ENCODE results near the gene QKI. TPM values are rescaled to one million over a fixed set of nuclear protein-coding genes. Genes with fewer than 3 reads are reported as not detected.

The QKI gene
- total RNA-seq, 4 donors from 2014 or later, result 229 to 300 (median 263) TPM

DNA sequence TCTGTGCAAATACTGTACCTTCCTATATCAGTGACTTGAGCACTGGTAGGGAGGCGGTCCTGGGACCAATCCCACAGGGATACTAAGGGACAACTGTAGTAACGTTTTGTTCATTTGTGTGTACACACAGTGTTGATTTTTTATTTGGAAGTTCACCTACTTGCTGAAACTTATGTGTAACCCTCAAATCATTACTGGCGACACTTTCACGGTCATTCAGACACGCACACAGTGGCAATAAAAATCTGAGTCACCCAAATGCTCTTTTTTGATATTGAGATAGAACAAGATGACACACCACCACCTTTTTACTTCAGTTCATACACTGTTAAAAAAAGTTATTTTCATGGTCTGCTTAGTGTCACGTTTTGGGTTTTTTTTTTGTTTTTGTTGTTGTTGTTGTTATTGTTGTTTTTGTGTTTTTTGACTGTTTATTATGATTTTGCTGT lies 79.8 kb downstream of the QKI start:
- ATAC-seq (ENCODE audit: low FRiP score), result no peak
- DNase-seq (ENCODE audit: low spot score), result no peak
- TF ChIP-seq, protein P1, sequence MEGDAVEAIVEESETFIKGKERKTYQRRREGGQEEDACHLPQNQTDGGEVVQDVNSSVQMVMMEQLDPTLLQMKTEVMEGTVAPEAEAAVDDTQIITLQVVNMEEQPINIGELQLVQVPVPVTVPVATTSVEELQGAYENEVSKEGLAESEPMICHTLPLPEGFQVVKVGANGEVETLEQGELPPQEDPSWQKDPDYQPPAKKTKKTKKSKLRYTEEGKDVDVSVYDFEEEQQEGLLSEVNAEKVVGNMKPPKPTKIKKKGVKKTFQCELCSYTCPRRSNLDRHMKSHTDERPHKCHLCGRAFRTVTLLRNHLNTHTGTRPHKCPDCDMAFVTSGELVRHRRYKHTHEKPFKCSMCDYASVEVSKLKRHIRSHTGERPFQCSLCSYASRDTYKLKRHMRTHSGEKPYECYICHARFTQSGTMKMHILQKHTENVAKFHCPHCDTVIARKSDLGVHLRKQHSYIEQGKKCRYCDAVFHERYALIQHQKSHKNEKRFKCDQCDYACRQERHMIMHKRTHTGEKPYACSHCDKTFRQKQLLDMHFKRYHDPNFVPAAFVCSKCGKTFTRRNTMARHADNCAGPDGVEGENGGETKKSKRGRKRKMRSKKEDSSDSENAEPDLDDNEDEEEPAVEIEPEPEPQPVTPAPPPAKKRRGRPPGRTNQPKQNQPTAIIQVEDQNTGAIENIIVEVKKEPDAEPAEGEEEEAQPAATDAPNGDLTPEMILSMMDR (IDR thresholded peaks at IDR 0.05), result no peak

DNA sequence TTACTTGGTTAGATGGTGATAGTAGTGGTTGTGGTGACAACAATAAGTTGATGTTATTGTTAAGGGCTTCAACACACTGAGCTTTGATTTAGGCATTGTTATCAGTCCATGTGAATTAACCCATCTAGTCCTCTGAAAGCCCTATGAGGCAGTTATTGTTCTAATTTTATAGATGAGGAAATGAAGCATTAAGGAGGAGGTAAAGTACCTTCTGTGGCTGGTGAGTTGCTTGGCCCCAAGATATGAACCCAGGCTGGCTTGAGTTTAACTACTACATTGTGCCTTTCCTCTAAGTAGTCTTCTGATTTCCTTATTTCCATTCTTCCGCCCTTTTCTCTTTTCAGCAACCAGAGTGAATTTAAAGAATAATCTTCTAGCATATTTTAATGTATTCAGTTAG lies 81.7 kb downstream of the QKI start:
- no peak for ATAC-seq (ENCODE audit: low FRiP score)
- DNase-seq (ENCODE audit: low spot score), result no peak
- TF ChIP-seq, protein P1 (IDR thresholded peaks at IDR 0.05), result no peak

DNA sequence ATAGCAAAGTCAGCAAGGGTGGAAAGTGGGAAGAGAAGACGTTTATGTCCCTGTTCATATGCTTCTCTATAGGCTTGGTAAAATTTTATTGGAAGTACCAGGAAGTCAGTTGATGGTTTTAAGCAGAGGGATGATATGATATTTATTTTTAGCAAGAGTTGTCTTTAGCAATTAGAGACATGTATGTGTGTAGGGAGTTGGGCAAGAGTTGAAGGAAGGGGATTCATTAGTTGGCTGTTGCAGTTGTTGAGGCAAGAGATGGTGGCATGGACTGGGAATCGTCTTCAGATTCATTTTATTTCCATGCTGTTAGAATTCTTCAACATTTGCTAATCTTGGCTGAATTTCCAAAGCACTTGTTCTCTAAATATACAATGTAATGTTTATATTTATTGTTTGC lies 85.6 kb downstream of the QKI start:
- no peak for DNase-seq (ENCODE audit: low spot score)
- ATAC-seq (ENCODE audit: low FRiP score), result no peak
- TF ChIP-seq, protein P1 (IDR thresholded peaks at IDR 0.05), result no peak

DNA sequence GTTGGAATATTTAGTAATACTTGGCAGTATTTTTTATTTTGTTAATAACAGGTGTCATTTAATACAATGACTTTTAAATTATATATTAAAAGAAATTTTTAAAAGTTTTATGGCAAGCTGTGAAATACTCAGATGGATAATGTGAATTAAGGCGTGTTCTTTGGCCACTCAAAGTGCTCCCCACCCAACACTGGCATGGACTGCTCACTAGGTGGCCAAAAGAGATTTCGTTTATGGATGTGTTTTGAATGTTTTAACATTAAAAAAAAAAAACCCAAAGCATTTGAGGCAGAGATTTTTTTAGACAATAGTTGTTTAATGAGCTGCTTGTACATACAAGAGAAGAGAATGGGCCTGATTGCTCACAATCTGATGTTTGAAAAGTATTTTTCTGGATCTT lies 86.5 kb downstream of the QKI start:
- ATAC-seq (ENCODE audit: low FRiP score) (no peak), DNase-seq (ENCODE audit: low spot score) (no peak)
- TF ChIP-seq, protein P1 (IDR thresholded peaks at IDR 0.05), result no peak

DNA sequence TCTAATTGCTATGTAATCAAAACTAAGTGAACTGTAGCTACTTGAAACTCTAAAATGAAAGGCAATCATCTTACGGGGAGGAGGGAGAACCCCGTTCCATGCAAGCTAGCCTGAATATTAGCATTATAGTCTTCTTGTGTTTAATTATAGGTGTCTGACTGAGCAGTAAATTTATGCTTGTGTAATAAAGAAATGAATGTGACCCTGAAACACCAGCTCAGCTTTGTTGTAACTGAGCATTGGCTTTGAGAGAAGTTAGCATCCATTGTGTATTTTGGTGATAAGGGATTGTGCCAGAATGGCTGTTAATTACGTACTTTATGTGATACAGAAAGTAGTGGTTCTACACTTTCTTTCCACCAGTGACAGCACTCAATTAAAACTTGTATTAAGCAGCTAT lies 86.9 kb downstream of the QKI start:
- TF ChIP-seq, protein P1 (IDR thresholded peaks at IDR 0.05), result no peak
- DNase-seq (ENCODE audit: low spot score) (no peak), ATAC-seq (ENCODE audit: low FRiP score) (no peak)

DNA sequence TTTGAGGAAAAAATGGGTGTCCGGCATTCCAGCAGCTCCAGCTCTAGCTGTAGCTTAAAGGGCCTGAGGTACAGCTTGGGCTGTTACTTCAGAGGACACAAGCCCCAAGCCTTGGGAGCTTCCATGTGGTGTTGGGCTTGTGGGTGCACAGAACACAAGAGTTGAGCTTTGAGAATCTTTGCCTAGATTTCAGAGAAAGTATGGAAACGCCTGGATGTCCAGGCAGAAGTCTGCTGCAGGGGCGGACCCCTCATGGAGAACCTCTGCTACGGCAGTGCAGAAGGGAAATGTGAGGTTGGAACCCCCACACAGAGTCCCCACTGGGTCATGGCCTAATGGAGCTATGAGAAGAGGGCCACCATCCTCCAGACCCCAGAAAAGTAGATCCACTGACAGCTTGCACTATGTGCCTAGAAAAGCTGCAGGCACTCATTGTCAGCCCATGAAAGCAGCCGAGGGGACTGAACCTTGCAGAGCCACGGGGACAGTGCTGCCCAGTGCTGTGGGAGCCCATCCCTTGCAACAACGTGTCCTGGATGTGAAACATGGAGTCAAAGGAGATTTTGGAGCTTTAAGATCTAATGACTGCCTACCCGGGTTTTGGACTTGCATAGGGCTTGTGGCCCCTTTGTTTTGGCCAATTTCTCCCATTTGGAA lies 90.6 kb downstream of the QKI start:
- TF ChIP-seq, protein P1 (IDR thresholded peaks at IDR 0.05), result no peak
- DNase-seq (ENCODE audit: low spot score), result no peak
- no peak for ATAC-seq (ENCODE audit: low FRiP score)

DNA sequence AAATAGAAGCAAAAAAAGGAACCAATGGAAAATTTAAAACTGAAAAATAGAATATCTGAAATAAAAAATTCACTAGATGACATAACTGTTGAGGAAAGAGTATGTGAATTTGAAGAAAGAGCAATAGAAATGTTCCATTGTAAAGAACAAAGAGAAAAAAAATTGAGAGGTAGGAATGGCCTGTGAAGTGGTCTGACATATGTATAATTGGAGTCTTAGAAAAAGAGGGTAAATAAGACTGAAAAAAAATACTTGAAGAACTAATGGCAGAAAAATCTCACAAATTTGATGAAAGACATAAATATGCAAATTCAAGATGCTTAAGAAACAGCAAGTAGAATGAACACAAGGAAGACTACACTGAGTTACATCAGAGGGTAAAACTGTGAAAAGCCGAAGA lies 93.4 kb downstream of the QKI start:
- DNase-seq (ENCODE audit: low spot score) (no peak), ATAC-seq (ENCODE audit: low FRiP score) (no peak)
- TF ChIP-seq, protein P1 (IDR thresholded peaks at IDR 0.05), result no peak
